ENCODE measurements around the gene COL1A1. TPM values are rescaled to one million over a fixed set of nuclear protein-coding genes. Genes with fewer than 3 reads are reported as not detected.

Gene COL1A1
- total RNA-seq, 1 donor from 2014 or later = 12,796 TPM

GRCh38 chr17:50190603-50191358 lies 10.7 kb downstream of the COL1A1 start:
- peaks cover 88% of the 10 kb centered on the region for H3K36me3 ChIP-seq (ENCODE audit: insufficient read depth, low read length)

GRCh38 chr17:50190293-50190602 lies 11.2 kb downstream of the COL1A1 start:
- peak overlapping the region; percentile 97 for H3K27ac Mint-ChIP-seq (ENCODE audit: unreplicated experiment)
- DNase-seq (ENCODE audit: low read depth) (no peak), FAIRE-seq (no peak)
- no peaks in the 10 kb centered on the region for H3K27me3 Mint-ChIP-seq (ENCODE audit: low read depth, unreplicated experiment)
- H2AFZ ChIP-seq (ENCODE audit: low read depth, low read length) = no peak overlapping the region
- peak overlapping the region; percentile 61 for H3K9ac ChIP-seq (ENCODE audit: low read length)
- peak overlapping the region; percentile 54 for H3K4me3 Mint-ChIP-seq (ENCODE audit: unreplicated experiment)
- H3K9me3 Mint-ChIP-seq (ENCODE audit: unreplicated experiment) = no peaks in the 10 kb centered on the region
- no peak overlapping the region for H3K4me3 ChIP-seq (ENCODE audit: insufficient read depth, low read depth, low read length)
- peaks cover 54% of the 10 kb centered on the region for H3K4me1 Mint-ChIP-seq (ENCODE audit: low read depth, unreplicated experiment)
- peaks cover 65% of the 10 kb centered on the region for H3K79me2 ChIP-seq (ENCODE audit: insufficient read depth, low read length)
- peaks cover 82% of the 10 kb centered on the region for H3K4me1 ChIP-seq (ENCODE audit: insufficient read depth, low read length)
- H4K20me1 ChIP-seq (ENCODE audit: insufficient read depth, low read length) = peaks cover 99% of the 10 kb centered on the region
- no peak for TF ChIP-seq CTCF (IDR thresholded peaks at IDR 0.05; ENCODE audit: insufficient read depth, low read depth, low read length)
- TF ChIP-seq EZH2 (IDR thresholded peaks at IDR 0.05; ENCODE audit: insufficient read depth, low read length) = no peak
- H3K4me2 ChIP-seq (ENCODE audit: low read length) = peak overlapping the region; percentile 32
- H3K27ac ChIP-seq (ENCODE audit: low read depth, low read length) = peak overlapping the region; percentile 79
- no peaks in the 10 kb centered on the region for H3K9me3 ChIP-seq (ENCODE audit: insufficient read depth, low read depth, low read length)
- no peaks in the 10 kb centered on the region for H3K27me3 ChIP-seq (ENCODE audit: insufficient read depth, low read length)
- H3K36me3 ChIP-seq (ENCODE audit: insufficient read depth, low read length) = peaks cover 88% of the 10 kb centered on the region
- peaks cover 30% of the 10 kb centered on the region for H3K36me3 Mint-ChIP-seq (ENCODE audit: low read depth, unreplicated experiment)

More at GRCh38 chr17:50190603-50191358, 10.7 kb downstream of the COL1A1 start:
- DNase-seq (ENCODE audit: low read depth) (peak; percentile 65), FAIRE-seq (no peak)
- peak overlapping the region; percentile 97 for H3K27ac Mint-ChIP-seq (ENCODE audit: unreplicated experiment)
- peak overlapping the region; percentile 73 for H3K4me3 Mint-ChIP-seq (ENCODE audit: unreplicated experiment)
- H3K36me3 Mint-ChIP-seq (ENCODE audit: low read depth, unreplicated experiment) = peaks cover 32% of the 10 kb centered on the region
- Histone ChIP-seq H3K27me3 (ENCODE audit: insufficient read depth, low read length) (no peaks in the 10 kb centered on the region), H3K9ac (ENCODE audit: low read length) (peak overlapping the region; percentile 61), H3K4me3 (ENCODE audit: insufficient read depth, low read depth, low read length) (no peak overlapping the region), H3K4me1 (ENCODE audit: insufficient read depth, low read length) (peaks cover 82% of the 10 kb centered on the region), H2AFZ (ENCODE audit: low read depth, low read length) (no peak overlapping the region), H3K27ac (ENCODE audit: low read depth, low read length) (peak overlapping the region; percentile 79), H3K79me2 (ENCODE audit: insufficient read depth, low read length) (peaks cover 70% of the 10 kb centered on the region), H4K20me1 (ENCODE audit: insufficient read depth, low read length) (peaks cover 99% of the 10 kb centered on the region), H3K9me3 (ENCODE audit: insufficient read depth, low read depth, low read length) (no peaks in the 10 kb centered on the region), H3K4me2 (ENCODE audit: low read length) (peak overlapping the region; percentile 32)
- TF ChIP-seq CTCF (IDR thresholded peaks at IDR 0.05; ENCODE audit: insufficient read depth, low read depth, low read length) (no peak), EZH2 (IDR thresholded peaks at IDR 0.05; ENCODE audit: insufficient read depth, low read length) (no peak)
- H3K27me3 Mint-ChIP-seq (ENCODE audit: low read depth, unreplicated experiment) = no peaks in the 10 kb centered on the region
- H3K4me1 Mint-ChIP-seq (ENCODE audit: low read depth, unreplicated experiment) = peaks cover 57% of the 10 kb centered on the region
- H3K9me3 Mint-ChIP-seq (ENCODE audit: unreplicated experiment) = no peaks in the 10 kb centered on the region
